Omental fat pad (tissue), 4 donors: ENCODE data around the gene SENP8. TPM values are rescaled to one million over a fixed set of nuclear protein-coding genes. Genes with fewer than 3 reads are reported as not detected.
A peak's percentile ranks its signal among the peaks of the same experiment; 100 is the strongest.

Experiments
- ATAC-seq: fragments of 150-250 bp; one replicate; pipeline ENCODE4 v1.9.1; 2016; ENCODE audit warnings: mild to moderate bottlenecking, moderate library complexity; ENCODE audit not compliant: low FRiP score
- DNase-seq: peaks from one replicate; pipeline ENCODE4 v3.0.0-alpha.2; 2019; ENCODE audit warnings: low spot score
- total RNA-seq, 4 donors: library from RNA; depleted of rRNA; stranded (reverse); fragments of >200 nt; gene quantifications; one replicate each; pipeline ENCODE4 v1.1.0, GENCODE V29; 2016
- TF ChIP-seq, protein P1 (sequence below), 3 donors: fragments of 450-650 bp; IDR thresholded peaks; one replicate each; pipeline ENCODE4 v1.5.1; 2016 to 2017; ENCODE audit warnings: antibody characterized with exemption in 3 of 3, mild to moderate bottlenecking in 3 of 3, moderate library complexity in 2 of 3

SENP8 gene
- total RNA-seq, 4 donors from 2014 or later: 0.63 to 2.0 (median 1.0) TPM

DNA sequence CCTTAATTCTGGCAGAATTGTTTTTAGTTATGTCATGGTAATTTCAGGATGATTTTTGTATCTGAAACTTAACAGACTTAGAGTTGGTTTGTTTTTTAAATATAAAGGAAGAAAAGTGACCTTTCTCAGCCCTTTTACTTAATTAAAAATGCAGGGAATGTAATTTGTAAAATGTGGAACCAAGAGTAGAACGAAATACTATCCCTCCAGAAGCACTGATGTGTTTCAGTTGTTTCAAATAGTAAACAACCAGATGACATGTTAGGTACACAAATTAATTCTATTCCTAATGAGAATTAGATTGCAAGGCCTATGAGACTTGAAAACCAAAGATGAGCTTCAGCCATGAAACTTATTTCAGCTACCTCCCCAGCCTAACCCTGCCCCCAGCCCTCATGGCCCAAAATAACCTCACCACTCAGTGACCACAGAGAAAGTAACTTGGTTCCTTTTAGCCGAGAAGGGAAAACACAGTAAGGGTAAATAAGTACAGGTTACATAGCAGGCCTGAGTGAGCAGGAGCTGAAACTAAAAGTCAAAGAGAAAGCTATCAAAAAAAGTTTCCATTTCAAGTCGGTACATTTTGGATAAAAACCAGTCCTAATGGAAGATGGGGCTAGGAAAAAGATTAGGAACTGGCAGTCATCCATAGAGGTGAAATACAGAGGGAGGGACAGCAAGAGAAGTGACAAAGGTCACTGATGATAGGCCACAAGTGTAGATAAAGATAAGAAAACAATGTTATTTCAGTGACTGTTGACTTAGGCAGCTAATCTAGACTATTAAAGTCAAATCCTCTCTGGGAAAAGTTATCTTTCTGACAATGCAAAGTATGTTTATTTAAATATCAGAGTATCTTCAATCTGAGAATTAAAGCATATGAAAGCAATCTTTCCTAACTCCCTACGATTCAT, 23.2 kb downstream of the SENP8 start:
- DNase-seq: no peak
- TF ChIP-seq, protein P1, sequence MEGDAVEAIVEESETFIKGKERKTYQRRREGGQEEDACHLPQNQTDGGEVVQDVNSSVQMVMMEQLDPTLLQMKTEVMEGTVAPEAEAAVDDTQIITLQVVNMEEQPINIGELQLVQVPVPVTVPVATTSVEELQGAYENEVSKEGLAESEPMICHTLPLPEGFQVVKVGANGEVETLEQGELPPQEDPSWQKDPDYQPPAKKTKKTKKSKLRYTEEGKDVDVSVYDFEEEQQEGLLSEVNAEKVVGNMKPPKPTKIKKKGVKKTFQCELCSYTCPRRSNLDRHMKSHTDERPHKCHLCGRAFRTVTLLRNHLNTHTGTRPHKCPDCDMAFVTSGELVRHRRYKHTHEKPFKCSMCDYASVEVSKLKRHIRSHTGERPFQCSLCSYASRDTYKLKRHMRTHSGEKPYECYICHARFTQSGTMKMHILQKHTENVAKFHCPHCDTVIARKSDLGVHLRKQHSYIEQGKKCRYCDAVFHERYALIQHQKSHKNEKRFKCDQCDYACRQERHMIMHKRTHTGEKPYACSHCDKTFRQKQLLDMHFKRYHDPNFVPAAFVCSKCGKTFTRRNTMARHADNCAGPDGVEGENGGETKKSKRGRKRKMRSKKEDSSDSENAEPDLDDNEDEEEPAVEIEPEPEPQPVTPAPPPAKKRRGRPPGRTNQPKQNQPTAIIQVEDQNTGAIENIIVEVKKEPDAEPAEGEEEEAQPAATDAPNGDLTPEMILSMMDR (IDR thresholded peaks at IDR 0.05): no peak
- ATAC-seq: no peak

DNA sequence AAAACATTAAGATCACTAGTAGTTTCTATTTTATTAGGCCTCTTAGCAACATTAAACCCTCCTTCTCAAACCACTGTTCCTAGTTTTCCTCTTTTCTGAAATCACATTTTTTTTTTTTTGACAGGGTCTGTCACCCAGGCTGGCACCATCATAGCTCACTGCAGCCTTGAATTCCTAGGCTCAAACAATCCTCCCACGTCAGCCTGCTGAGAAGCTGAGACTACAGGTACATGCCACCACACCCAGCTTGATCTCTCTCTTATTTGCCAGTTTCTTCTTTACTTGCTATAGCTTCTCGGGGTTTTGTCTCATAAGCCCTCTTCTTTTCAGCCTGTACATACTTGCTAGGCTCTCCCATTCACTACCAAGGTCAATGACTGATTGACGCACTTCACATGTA, 28.0 kb downstream of the SENP8 start:
- DNase-seq (no peak), ATAC-seq (no peak)
- TF ChIP-seq, protein P1 (IDR thresholded peaks at IDR 0.05): no peak

DNA sequence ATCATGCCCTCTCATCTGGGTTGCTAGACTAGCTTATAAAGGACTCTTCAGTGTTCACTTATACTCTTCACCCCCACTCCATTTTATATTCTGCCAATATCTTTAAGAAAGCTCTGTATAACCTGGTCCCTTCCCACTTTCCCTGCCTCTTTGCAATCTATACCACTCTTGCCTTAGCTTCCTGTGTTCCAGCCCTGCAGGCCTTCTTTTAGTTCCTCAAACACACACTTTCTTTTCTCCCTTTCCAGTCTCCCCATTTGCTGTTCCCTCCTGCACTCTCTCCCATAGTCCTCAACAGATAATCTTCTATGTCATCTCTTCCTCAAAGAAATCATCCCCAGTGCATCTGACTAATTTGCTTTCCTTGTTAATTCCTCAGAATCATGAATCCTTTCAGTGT, 28.7 kb downstream of the SENP8 start:
- TF ChIP-seq, protein P1 (IDR thresholded peaks at IDR 0.05): no peak
- DNase-seq (no peak), ATAC-seq (peak; percentile 9)

DNA sequence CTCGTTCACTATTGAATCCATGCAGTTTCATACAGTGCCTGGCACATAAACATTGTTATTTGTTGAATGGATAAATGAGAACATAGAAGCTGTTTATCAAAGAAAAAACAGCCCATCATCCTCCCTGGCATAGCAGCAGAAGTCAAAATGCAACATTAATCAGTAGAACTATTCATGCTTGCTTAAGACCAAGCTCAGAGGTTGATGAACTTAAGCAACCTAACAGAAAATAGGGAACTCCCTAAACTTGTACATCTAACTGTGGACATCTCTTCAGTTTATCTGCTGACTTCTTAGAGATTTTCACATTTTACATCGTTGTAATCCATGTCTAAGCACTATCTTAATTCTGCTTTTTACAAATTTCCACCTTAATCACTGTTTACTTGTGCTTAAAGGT, 29.2 kb downstream of the SENP8 start:
- ATAC-seq (peak; percentile 92), DNase-seq (no peak)
- TF ChIP-seq, protein P1 (IDR thresholded peaks at IDR 0.05): no peak

DNA sequence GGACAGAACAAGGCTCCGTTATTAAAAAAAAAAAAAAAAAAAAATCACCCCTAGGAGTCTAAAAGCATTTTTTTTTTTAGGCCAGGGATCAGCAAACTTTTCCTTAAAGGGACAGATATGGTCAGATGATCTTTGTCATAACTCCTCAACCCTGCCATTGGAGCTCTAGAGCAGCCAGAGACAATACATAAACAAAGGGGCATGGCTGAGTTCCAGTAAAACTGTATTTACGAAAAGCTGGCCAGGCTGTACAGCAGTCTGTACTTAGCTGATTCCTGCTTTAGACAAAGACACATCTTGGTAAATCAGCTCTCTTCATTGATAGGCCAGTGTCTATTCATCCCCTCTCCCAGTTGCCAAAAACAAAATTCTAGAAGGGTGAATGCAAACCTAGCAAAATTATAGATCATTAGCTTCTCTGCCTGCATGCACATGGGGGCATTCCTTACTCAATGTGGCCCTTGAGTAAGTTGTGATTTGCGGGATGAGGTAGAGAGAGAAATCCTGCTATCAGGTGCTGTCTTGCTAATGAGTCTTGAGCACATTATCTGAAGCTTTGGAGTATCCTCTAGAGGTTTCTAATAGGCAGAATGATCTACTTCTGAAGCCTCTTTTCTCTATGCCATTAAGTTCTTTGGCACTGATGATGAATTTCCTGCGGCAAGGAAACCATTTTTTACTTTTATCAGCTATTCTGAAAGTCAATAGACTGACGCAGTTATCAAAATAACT, 35.2 kb downstream of the SENP8 start:
- no peak for ATAC-seq
- DNase-seq: no peak
- TF ChIP-seq, protein P1 (IDR thresholded peaks at IDR 0.05): no peak

DNA sequence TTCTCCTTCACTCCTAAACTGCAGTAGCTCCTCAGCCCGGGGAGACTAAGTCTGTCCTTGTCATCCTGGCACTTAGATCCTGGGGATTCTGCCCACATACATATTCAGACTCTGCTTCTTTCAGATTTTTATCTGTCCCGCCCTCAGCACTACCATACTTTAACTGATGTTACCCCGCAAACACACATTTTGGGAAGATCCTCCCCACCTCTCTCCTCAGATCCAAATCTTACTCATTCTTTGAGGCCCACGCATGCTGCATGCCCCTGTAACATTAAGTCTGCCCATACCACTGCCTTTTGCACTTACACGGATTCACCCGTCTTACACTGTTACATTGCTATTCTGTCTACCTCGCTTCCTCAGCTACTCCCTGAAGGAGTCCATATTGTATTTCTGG, 36.1 kb downstream of the SENP8 start:
- TF ChIP-seq, protein P1 (IDR thresholded peaks at IDR 0.05): no peak
- ATAC-seq: no peak

More for the DNA sequence above, 36.1 kb downstream of the SENP8 start:
- DNase-seq: no peak
